Embryonic facial prominence (tissue), 1 donor: ENCODE measurements around the gene ATP6V1F.

Source experiments
- DNase-seq: peaks from one replicate; pipeline ENCODE4 v3.0.0-alpha.2; 2016; ENCODE audit errors: extremely low spot score

The ATP6V1F gene

GRCh38 chr7:128835790-128836641, 26.6 kb upstream of the ATP6V1F start:
- no peak for DNase-seq

GRCh38 chr7:128836729-128837348, 25.8 kb upstream of the ATP6V1F start:
- DNase-seq, result no peak

- no peak for DNase-seq
These were observed 25.1 kb upstream of the ATP6V1F start for GRCh38 chr7:128837521-128837921.

- no peak for DNase-seq
These were observed 24.4 kb upstream of the ATP6V1F start for GRCh38 chr7:128838109-128838779.

- DNase-seq, result no peak
These were observed 23.5 kb upstream of the ATP6V1F start for GRCh38 chr7:128838981-128839731.

- DNase-seq, result no peak
These were observed 22.9 kb upstream of the ATP6V1F start for GRCh38 chr7:128839751-128840177.

GRCh38 chr7:128840326-128841170, 22.1 kb upstream of the ATP6V1F start:
- DNase-seq, result no peak

- no peak for DNase-seq
These were observed 21.4 kb upstream of the ATP6V1F start for GRCh38 chr7:128841171-128841690.

- no peak for DNase-seq
These were observed 20.6 kb upstream of the ATP6V1F start for GRCh38 chr7:128841921-128842673.

GRCh38 chr7:128842674-128843641, 19.7 kb upstream of the ATP6V1F start:
- DNase-seq, result no peak

GRCh38 chr7:128843938-128844621, 18.6 kb upstream of the ATP6V1F start:
- no peak for DNase-seq

GRCh38 chr7:128844777-128845311, 17.8 kb upstream of the ATP6V1F start:
- DNase-seq, result no peak

- DNase-seq, result no peak
These were observed 17.2 kb upstream of the ATP6V1F start for GRCh38 chr7:128845475-128845874.

GRCh38 chr7:128845987-128846386, 16.7 kb upstream of the ATP6V1F start:
- DNase-seq, result no peak

GRCh38 chr7:128846781-128847444, 15.7 kb upstream of the ATP6V1F start:
- no peak for DNase-seq

- no peak for DNase-seq
These were observed 14.9 kb upstream of the ATP6V1F start for GRCh38 chr7:128847721-128848211.
